Ishikawa (cell line): Measurements from ENCODE around the gene GMEB2.

Experiments used
- EP300 ChIP-seq: IDR thresholded peaks from 2 replicates; pipeline ENCODE4 v1.6.1; 2012; ENCODE audit warnings: borderline replicate concordance
- FOXM1 ChIP-seq: IDR thresholded peaks from 2 replicates; pipeline ENCODE4 v1.6.1; 2012; ENCODE audit warnings: low read depth, borderline replicate concordance
- MAX ChIP-seq: IDR thresholded peaks from 2 replicates; pipeline ENCODE4 v1.6.1; 2012
- NFIC ChIP-seq: IDR thresholded peaks from 2 replicates; pipeline ENCODE4 v1.6.1; 2012
- RAD21 ChIP-seq: IDR thresholded peaks from 2 replicates; pipeline ENCODE4 v1.6.1; 2012; ENCODE audit warnings: low read depth
- REST ChIP-seq: IDR thresholded peaks from 2 replicates; pipeline ENCODE4 v1.6.1; 2012; ENCODE audit warnings: low read depth, mild to moderate bottlenecking
- TAF1 ChIP-seq: IDR thresholded peaks from 2 replicates; pipeline ENCODE4 v1.6.1; 2012; ENCODE audit warnings: low read depth, mild to moderate bottlenecking
- TCF12 ChIP-seq: IDR thresholded peaks from 2 replicates; pipeline ENCODE4 v1.6.1; 2012; ENCODE audit warnings: low read depth
- YY1 ChIP-seq: IDR thresholded peaks from 2 replicates; pipeline ENCODE4 v1.6.1; 2012; ENCODE audit warnings: low read depth
- ZBTB7A ChIP-seq: IDR thresholded peaks from 2 replicates; pipeline ENCODE4 v1.6.1; 2012; ENCODE audit warnings: low read depth

- no peak for TF ChIP-seq ZBTB7A
- no peak for TF ChIP-seq TCF12
- TF ChIP-seq REST = no peak
- no peak for TF ChIP-seq TAF1
- no peak for TF ChIP-seq MAX
- TF ChIP-seq EP300 = no peak
- no peak for TF ChIP-seq RAD21
- TF ChIP-seq NFIC = no peak
- TF ChIP-seq FOXM1 = no peak
- no peak for TF ChIP-seq YY1
These were observed 65.1 kb downstream of the GMEB2 start for GRCh38 chr20:63561624-63562396.
